HG03159 (cell line): ENCODE results near the gene BNIP3.

Source experiments
- ATAC-seq: cut with Tn5 transposase; IDR thresholded peaks from one replicate; pipeline ENCODE4 v1.9.1; 2021; ENCODE audit warnings: mild to moderate bottlenecking, moderate library complexity; ENCODE audit not compliant: unreplicated experiment

Gene BNIP3

DNA sequence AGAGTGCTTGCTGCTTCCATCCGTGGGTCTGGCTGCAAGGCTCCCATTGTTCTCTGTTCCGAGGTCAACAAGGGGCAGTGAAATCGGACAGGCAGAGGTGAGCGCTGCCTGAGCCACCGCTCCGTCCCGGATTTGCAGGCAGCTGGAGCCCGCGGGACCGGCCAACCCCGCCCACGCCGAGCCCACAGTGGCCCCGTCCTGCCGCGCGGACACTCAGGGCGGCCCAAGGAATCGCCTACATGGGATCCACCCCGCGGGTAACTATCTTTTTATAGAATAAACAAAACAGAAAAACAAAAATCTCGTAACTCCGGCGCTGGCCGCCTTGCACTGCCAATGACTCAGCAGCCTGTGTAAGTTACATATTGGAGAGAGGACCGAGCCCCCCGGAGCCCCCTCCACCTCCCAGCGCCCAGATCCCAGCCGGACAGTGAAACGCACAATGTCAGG lies 1.9 kb downstream of the BNIP3 start:
- no peak for ATAC-seq

DNA sequence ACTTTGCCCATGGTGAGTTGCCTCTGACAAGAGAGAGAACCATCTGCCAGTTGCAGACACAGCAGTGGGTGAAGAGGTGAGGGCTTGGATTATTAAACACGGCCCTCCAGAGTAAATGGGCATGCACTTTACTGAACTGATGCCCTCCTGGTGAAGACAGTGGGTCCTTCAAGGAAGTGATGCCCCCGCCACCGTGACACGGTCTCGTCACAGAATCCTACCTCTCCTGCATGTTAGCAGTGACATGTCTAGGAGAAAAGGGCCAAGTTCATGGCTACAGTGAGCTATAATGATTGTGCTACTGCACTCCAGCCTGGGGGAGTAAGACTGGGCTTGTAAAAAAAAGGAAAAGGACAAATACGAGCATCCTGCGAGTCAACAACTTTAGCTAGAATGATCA lies 2.4 kb downstream of the BNIP3 start:
- ATAC-seq = no peak

DNA sequence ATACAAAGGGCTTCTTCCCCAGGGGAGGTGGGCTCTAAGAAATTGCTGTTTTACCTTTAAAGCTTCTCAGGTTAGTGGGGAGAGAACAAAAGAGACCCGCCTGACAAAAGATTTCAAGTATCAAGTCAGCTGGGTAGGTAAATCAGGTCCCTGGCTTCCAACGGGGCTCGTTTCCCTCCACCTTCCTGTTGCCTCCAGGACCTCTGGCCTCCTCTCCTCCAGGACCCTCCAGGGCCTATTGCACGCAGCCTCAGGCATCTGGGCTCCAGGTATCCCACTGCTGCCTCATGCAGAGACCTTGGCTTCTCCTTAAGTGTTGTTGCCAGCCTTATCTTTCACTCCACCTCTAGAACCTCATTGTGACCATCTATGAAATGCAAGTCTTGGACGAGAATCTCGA lies 2.9 kb downstream of the BNIP3 start:
- no peak for ATAC-seq

DNA sequence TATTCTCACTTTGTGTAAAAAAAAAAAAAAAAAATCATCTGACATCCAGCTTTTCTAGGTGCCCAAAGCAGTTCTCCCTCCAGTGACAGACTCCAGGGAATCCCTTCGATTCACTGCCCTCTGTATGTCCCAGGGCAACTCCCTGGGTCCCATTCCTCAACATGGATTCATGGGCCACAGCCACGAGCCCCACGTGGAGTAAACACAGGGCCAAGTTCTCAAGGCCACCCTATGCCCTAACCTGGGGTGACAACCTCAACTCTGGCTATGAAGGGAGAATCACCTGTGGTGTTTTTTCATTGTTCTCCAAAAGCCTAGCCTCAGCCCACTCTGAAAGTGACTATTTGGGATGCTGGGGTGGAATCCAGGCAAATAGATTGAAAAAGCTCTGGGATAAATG lies 3.4 kb downstream of the BNIP3 start:
- no peak for ATAC-seq

DNA sequence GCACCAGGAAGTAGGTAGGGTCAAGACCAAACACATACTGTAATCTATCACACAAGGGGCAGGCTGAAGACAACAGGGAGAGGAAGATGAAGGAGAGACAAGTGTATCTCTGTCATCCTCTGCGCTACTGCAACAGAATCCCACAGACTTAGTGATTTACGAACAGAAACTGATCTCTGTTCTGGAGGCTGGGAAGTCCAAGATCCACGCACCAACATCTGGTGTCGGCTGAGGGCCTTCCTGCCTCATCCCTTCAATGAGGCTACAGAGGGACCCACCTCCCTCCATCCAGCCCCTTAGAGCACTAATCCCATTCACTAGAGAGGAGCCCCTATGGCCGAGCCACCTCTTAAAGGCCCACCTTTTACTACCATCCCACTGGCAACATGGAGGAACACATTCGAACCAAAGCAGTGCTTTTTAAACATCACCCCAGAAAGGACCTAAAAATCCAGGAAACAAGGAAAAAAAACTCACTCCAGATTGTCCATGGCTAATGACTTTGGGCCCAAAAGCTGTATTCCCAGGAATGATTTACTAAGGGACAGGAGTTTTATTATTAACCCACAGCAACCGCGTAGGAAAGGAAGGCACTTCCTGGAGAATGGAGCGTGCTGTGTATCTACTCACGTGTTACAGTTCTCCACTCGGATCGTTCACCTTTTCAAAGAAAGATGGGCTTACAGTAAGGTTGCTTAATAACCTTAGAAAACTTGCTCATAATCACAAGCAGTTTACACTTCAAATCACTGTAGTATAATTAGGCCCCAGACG lies 4.2 kb downstream of the BNIP3 start:
- no peak for ATAC-seq

DNA sequence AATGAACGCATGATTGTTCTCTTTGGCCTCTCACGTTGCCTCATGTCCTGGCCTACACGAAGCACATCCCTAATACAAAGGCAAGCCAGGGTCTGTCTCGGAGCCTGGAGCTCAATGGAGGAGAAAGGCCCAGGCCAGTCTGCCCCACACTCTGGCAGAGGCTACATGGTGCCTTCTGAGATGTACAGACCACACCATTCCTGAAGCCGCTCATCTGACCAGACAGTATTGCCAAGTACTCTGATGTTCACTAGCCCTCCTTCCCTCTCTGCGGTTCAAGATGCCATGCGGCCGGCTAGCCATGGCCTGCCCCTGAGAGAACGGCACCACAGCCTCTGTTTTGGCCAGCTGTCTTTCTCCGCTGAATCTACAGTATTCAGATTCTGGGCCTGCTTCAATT lies 5.9 kb downstream of the BNIP3 start:
- no peak for ATAC-seq

DNA sequence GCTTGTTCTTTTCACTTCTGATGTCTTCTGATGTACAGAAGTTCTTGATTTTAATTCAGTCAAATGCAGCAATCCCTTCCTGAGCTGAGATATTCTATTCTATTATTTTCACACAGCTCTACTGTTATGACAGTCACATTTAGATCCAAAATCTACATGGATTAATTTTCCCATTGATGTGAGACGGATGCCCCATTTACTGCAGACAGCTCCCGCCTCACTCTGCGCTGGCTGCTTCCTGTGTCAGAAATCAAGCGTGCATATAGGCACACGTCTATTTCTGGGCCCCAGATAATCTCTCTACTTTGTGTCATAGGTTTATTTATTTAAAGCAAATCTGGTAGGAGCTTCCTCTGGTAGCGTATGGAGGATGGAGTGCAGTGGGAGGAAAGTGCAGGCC lies 6.7 kb downstream of the BNIP3 start:
- ATAC-seq = no peak

DNA sequence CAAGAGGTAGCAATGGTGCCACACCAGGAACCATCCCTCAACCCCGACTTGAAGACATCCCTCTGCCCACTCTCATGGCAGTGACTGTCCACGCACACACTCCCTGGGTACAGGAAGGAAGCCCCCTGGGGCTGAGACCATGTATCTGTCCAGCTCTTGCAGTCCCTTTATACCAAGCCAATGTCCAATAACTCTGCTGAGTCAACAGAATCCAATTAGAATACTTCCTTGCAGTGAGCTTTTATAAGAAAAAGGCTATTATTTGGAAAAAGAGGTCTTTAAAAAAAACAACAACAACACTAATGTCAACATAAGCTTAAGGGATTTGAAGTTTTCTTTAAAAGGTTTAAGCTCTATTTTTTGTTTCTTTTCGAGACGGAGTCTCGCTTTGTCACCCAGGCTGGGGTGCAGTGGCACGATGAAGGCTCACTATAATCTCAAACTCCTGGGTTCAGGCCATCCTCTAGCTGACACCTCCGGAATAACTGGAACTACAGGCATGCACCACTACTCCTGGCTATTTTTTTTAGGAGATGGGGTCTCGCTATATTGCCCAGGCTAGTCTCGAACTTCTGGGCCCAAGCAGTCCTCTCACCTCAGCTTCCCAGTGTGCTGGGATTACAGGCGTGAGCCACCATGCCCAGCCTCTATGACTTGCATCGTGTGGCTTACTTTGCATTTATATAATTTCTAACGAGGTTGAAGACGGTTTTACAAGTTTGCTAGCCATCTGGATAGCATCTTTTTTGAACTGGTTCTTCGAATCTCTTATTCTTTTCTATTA lies 7.5 kb downstream of the BNIP3 start:
- ATAC-seq = no peak

DNA sequence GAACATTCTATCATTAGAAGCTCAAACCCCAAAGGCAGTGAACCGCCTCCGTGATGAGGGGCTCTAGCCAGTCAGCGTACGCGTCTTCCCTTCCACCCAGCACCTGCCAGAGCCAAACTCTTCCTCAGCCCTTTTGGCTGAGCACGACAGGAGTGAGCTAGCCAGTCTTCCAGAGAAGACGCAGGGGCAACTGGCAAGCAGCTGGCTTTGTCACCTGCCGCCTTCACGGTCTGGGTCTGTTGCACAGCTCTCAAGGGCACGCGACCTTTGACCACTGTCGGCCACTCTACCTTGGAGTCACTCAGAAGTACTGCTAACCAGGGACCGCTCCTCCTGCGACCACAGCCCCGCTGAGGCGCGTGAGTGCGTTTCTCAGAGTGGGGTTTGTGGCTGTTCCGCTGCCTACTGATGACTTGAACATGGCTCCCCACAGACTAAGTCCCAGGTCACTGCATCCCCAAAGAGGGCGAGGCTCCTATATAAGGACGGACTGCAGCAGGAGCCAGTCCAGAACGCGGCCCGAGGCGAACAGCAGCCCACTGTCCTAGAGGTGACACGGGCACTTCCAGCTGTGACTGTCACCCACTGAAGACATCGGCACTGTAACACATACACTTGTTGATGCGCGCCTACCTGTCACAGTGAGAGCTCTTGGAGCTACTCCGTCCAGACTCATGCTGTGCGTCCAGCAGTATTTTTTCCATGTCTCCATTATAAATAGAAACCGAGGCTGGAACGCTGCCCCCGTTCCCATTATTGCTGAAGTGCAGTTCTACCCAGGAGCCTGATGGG lies 8.4 kb downstream of the BNIP3 start:
- ATAC-seq = no peak

DNA sequence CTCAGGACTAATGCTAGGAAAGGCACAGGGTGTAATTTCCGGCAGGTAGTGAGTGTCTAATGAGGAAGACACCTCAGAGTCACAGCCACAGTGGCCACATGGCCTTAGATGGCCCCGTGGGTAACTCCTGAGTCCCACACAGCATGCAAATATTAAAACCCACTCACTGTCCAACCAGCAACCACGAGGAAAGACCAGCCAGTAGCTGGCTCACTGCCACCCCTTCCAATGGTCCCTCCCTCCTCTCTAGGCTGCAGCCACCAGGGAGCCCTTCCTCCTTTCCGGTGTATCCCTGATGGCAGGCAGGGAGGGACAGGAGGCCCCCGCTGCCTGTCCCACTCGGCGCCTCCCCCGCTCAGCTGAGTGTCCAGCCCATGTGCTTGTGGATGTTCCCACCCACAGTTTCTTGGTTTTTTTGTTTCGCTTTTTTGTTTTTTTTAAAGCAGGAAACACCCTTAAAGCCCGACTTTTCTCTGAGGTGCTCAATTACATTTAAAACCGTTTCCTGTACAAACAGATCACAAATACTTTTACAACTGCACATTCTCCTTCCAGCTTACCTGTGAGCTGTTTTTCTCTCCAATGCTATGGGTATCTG lies 9.2 kb downstream of the BNIP3 start:
- ATAC-seq = no peak

DNA sequence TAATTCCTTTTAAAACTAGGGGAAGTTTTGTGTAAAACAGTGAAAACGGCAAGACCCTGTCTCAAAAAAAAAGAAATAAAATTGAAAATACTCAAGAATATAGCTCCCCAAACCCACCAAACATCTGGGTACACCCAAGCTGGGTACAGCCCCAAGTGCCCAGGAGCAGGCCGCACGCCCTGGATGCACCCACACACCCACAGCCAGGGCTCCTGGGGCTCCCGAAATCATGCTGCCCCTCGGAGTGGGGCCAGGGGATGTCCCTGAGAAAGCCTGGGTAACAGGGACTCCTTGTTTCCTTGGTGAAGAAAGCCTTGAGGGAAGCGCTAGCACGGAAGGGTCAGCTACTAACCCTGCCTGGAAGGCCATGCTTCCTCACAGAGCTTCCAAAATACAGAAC lies 10.1 kb downstream of the BNIP3 start:
- no peak for ATAC-seq

DNA sequence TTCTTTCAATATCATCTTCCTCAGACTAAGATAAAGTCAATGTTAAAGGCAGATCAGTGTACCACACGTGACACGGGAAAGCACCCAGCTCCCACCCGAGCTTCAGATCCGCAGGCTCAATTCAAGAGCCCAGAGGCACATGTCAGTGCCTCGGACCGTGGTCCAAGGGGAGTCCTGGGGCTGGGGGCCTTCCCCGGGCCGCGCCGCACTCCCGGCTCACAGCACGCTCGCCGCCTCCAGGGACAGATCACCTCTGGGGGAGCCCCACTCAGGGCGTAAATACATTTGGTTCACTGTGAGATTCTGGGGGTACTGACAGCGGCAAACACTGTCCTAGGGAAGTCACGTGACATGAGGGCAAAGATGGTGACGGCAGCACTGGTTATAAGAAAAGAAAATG lies 10.8 kb downstream of the BNIP3 start:
- no peak for ATAC-seq

DNA sequence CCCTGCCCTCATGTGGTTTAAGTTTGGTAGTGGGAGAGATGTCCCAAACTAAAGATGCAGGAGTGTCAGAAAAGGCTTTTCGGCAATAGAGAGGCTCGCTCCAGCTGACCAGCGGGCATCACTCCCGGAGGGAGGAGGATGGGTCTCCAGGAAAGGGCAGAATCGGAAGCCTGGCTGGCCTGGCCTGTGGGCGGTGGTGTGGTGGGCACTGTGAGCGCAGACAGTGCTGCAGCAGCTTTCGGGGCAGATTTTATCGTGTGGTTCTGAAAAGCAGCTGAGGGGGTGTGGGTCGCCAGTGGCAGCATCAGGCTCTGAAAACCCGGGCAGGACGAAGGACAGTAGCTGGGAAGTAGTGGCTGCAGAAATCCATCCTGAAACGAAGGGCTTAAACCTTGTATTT lies 12.8 kb downstream of the BNIP3 start:
- no peak for ATAC-seq

DNA sequence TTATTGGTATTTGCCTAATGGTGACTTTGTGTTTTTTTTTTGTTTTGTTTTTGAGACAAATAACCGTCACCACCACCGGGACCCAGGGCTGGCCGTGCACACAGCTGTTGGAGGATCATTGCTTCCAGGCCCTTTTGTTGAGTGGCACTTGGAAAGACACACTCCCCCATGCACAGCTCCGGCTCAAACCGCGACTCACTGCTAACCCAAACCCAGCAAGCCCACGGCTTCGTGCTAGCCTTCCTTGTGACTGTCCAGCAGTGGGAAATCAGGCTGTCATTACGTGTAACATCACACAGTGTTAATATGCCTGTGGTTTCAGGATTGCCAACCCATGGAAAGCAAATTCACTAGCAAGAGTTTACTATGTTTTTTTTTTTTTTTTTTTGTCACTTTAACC lies 17.4 kb downstream of the BNIP3 start:
- ATAC-seq = no peak

DNA sequence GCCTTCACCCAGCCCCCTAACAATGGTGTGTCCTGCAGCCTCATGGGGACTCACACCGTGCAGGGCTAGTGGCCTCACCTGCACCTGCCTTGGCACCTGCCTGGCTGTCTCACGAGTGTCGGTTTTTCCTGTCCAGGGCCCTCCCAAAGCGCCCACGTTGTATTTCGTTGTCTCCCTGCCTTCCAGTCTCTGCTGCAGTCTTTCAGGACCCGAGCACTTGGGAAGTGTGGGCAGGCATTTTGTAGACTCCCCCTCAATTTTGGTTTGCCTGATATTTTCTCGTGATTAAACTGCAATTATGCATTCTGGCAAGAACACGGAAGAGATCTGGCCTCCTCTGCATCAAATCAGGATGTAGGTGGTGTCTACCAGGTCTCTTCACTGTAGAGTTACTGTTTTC lies 17.9 kb downstream of the BNIP3 start:
- ATAC-seq = no peak

DNA sequence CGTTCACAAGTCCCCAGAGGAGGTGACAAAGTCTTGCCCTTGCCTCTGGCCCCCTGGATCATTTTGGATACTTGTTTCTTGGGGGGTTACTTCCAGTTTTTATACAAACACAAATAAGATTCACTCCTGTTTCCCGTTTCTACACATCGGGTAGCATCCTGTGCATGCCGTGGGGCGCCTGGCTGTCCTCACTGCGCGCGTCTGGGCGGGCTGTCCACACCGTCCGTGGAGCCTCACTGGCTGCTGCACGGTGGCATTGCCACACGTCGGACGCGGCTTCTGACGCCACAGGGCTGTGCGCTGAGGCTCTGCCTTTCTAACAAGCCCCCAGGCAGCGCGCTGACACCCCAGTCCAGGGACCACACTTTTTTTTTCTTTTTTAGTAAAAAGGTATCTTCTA lies 18.4 kb downstream of the BNIP3 start:
- no peak for ATAC-seq

DNA sequence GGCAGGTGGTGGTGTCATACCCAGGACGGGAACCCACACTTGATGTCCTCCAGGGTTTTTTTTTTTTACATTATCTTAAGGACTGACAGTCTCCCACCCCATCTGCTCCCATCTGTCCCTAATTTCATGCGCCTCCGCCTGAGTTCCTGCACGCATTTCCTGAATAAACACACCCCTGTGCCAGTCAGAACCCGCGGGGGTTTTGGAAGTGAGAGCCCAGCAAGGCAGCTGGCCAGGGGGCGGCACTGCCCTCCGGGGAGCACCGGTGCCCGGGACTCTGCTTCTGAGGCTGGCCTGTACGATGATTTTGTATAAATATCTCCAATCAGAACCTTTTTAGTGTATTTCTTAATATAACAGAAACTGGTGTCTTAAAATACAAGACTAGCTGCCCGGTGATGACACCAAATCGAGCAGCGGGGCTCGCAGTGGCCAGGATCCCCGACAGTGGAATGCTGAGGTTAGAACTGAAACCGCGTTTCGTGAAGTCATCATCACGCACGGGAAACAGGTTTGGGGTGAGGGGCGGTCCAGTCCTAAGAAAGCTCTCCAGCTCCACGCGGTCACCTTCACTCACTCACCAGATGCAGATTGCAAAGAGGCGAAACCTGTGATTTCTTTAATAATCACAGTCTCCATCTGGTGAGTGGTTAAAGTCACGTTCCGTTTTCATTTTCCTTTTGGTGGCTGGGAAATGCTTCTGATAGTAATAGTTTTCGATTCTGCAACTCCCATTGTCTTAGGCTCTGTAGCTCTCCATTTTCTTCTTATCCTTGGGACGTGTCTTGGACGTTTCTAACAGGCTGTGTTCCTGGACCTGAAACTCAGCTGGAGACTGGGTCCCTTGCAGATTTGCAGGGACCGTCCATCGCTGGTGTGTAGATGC lies 19.7 kb downstream of the BNIP3 start:
- no peak for ATAC-seq

DNA sequence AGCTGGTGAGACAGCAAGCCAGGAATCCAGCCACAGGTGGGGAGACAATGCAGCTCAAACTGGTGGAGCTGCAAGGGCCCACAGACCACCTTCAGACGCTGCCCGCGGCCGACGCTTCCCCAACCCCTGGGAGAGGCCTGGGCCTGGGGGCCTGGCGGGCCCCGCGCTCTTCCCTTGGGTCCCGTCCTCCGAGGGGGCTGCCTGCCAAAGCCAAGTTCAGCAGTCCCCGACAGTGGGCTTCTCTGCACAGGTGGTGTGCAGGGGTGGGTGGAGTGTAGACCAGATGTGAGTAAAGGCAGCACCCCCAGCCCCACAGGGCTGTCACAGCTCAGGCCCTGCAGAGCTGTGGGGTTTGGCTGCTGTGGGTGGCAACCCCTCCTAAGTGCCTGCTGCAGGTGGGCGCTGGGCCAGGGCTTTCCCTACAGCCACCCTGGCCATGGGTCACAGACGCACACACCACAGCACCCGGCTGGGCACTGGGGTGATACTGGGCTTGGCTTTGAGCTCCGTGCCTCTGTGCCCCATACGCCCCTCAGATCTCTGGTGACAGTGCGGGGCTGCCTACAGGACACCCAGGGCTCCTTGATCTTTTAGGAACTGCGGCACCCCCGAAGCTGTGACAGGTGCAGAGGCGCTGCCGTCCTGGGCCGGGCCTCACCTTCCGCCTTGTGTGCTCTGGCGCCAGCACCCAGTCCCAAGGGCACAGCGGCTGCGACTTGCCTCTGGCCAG lies 20.5 kb downstream of the BNIP3 start:
- no peak for ATAC-seq

DNA sequence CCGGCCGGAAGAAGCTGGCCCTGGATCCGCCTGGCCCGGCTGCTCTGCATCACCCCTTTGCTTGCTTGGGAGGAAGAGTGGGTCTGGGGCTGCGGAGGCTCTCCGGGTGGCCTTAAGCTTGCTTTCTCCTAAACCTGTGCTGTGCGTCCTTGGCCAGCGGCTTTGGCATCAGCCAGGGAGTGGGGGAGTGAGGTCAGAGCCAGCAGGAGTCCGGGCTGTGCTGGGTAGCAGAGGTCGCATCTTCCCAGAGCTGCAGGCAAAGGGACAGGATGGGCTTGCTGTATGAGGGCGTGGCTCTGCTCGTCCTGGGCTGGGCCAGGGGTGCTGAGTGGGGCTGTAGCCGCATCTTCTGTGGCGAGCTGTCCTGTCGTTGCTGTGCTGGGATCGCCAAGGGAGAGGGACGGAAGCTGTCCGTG lies 21.1 kb downstream of the BNIP3 start:
- ATAC-seq = no peak

DNA sequence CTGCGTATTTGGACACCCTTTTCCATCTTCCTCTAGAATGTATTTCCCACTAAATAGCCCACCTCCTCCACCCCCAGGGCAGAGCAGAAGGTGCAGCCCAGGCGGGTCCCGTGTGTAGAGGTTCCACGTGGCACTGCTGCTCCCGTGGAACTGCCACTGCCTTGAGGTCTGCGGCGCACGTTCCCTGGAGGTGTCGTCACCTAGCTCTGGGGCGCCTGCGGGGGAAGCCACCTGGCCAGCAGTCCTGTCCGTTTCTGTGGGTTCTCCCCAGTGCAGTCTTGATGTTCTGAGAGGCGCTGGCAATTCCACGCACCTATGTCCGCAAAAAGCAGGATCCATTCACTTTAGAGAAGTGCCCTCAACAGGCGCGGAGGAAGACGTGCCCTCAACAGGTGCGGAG lies 21.9 kb downstream of the BNIP3 start:
- ATAC-seq = no peak
